Renal pelvis (tissue), 4 donors: ENCODE measurements around the gene F12. TPM values are rescaled to one million over a fixed set of nuclear protein-coding genes. Genes with fewer than 3 reads are reported as not detected.

Source experiments
- DNase-seq: peaks from one replicate; pipeline ENCODE4 v3.0.0-alpha.2; 2013
- polyA plus RNA-seq, 3 donors: library from polyadenylated mRNA; unstranded; fragments of 120-200 nt; gene quantifications; one replicate each; pipeline ENCODE4 v1.2.1, GENCODE V29; 2013; ENCODE audit not compliant: insufficient read length in 3 of 3

F12 gene
- polyA plus RNA-seq, 3 donors: 9.1 to 22.1 (median 20.7) TPM

- no peak for DNase-seq
Measured at GRCh38 chr5:177414481-177414880, 5.1 kb upstream of the F12 start.

- no peak for DNase-seq
Measured at GRCh38 chr5:177412603-177413233, 3.4 kb upstream of the F12 start.

- no peak for DNase-seq
Measured at GRCh38 chr5:177410575-177410974, 1.2 kb upstream of the F12 start.

DNA sequence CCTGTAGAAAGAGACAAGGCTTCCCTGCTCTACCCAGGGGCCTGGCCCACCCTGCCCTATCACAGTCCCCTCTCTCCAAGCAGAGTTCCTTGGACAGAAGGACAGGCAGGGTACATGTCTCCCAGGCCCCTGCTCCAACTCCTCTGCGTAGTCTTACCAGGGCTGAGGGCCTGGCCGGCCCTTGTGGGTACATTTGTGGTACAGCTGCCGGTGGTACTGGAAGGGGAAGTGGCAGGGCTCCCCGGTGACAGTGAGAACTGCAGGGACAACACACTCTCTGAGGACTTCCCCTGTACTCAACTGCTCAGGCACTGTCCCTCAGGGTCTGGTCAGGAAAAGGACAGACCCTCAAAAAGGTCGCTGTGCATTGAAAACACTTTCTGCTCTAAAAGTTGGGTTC lies 3.6 kb downstream of the F12 start:
- DNase-seq: no peak

DNA sequence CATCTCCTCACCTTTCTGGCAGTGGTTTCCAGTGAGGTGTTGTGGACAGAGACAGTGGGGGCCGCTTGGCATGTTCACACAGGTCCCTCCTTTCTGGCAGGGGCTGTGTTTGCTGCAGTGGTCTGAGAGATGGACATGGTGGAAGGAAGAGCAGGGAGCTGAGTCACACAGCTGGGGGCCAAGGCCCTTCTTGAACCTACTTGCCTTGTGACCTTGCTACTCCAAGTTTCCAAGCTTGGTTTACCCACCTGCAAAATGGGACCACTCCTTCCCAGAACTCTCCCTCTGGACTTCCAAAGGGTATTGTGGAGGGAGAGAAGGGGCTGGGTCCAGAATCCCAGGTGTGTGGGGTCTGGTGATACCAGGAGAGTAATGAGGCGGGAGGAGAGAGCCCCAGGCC lies 4.1 kb downstream of the F12 start:
- DNase-seq: no peak

GRCh38 chr5:177404641-177405179 lies 4.7 kb downstream of the F12 start:
- DNase-seq: no peak

GRCh38 chr5:177403792-177404640 lies 5.3 kb downstream of the F12 start:
- DNase-seq: peak; percentile 66

DNA sequence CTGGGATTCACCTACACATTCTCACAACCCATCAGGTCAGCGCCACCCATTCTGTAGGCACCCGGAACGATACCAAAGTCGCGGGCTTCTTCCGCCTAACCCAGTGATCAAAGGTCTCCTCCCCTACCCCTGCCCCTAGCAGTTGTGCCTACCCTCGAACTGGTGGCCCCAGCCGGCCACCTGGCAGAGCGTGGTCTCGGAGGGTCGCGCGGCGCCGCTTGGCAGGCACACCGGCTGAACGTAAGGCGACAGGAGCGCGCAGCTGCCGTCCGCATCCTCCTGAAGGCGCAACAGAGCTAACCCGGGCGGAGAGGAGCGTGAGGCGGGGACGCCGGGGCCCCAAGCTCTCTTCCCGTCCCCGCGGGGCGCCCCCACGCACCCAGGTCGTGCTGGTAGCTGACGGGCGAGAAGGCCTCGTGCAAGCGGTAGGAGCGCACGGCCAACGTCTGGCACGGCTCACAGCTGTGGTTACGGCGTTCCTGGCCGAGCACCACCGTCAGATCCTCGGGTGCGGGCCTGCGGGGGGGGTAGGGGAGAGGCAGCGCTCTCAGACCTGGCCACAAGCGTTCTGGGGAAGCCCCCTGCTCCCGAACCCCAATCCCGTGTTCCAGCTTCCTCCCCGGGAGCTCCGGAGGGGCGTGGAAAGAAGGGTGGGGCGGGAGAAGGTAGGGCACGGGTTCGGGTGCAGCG lies 6.1 kb downstream of the F12 start:
- DNase-seq: no peak

- peak; percentile 63 for DNase-seq
Measured at GRCh38 chr5:177402271-177403043, 6.9 kb downstream of the F12 start.

DNA sequence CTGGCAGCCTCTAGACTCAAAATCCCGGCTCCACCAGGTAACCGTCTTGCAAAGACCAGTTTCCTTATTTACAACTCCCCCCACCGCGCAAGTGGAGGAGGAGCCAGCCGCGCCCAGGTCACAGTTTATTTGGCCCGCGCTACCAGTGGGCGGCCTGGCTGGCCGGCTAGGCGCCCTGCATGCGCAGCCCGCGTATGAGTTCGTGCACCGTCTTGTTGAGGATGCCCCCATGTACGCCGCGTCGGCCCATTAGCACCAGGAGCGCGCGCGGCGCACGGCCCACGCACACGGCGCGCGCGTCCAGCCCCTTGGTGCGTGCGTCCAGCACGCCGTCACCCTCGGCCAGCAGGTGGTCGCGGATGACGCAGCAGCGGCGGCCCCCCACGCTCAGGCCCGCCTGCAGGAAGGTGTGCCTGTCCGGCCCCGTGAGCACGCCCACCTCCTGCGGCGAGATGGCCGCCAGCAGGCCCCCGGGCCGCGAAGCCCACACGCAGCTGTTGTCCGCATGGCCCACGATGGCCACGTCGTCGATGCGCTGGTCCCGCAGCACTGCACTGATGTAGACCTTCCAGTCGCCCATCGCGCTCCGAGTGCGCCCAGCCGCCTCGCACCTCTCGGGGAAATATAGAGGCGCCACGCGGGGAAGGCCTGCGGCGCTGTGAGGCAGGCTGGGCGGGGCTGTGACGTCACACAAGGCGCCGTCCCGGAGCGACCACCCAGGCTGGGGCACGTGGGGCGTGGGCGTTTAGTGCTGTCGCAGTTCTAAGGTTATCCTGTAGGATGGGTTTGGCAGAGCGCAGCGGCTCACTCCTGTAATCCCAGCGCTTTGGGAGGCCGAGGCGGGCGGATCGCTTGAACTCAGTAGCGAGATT lies 9.1 kb downstream of the F12 start, which contains the start of gene PFN3:
TSS of gene PFN3 (minus strand) at position 665 of the 872 bp plus-strand sequence. CDS start at position 580, 85 bp downstream.
- DNase-seq: peak; percentile 59

- no peak for DNase-seq
Measured at GRCh38 chr5:177397875-177398390, 11.4 kb downstream of the F12 start.

GRCh38 chr5:177396807-177397206 lies 12.6 kb downstream of the F12 start:
- no peak for DNase-seq

DNA sequence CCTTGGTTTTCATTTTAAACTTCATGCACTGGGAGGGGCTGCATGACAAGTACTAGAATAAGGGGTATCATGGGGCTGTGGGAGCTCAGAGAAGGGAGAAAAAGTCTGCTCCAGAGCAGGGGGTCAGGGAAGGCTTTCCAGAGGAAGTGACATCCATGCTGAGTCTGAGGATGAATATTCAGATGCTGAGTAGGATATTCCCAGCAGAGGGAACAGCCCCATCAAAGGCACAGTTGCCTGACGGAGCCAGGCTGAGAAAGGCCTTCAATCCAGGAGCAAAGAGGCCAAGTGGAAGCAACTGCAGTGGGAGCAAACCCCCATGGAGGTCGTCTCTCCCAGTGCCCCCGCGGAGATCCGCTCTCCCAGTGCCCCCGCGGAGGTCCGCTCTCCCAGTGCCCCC lies 13.3 kb downstream of the F12 start:
- DNase-seq: no peak

GRCh38 chr5:177393990-177394389 lies 15.4 kb downstream of the F12 start:
- no peak for DNase-seq

GRCh38 chr5:177393206-177393765 lies 16.1 kb downstream of the F12 start:
- no peak for DNase-seq

DNA sequence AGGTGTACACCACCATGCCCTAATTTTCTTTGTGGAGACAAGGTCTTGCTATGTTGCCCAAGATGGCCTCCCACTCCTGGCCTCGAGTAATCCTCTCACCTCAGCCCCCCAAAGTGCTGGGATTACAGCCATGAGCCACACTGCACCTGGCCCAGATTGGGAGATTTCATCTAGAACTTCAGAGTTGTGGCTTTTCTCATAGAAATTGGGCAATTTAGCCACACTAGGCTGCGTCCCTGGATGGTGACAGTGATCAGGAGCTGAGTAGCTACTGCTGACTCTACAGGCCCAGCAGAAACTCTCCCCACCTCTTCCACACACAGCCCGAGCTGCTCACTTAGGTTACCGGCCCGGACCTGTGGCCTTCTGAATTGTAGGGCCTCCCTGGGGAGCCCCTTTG lies 16.6 kb downstream of the F12 start:
- DNase-seq: no peak

DNA sequence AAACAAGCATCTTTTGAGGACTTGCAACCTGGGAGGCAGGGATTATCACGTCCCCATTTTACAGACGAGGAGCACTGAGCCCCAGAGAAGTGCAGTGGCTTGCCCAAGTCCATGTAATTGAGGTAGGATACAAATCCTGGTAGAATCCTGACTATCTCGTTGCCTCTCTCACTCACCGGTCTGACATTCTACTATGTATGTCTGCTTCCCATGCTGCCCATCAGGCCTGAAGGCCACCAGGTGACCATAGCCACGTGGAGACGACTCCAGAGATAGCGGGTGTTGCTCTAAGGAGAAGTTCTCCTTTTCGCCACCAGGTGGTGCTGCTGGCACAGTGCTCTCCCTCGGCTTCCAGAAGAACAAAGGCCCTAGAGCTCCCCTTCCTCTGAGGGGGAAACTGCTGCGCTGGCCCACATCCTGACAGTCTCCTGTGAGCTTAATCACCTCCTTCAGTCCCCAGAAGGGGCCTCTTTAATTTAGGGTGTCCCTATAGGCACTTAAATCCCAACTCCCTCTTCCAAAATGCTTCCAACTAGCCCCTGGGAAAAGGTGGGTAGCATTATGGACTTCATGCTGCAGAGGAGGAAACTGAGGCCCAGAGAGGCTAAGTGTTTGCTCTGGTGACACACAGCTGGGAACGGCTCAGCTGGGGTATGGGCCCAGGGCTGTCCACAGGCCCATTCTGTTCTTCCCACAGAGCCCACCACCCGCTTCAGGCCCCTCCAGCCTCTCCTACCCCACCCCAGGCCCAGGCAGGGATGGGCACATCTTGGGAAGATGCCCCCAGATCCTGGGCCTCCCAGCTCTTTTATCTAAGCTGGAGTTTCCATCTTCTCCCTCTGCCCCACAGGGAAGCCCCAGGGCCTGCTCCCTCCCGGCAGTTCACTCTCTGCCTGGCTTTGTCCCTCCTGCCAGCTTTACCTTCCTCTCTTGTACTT lies 18.7 kb downstream of the F12 start:
- DNase-seq: peak; percentile 88

DNA sequence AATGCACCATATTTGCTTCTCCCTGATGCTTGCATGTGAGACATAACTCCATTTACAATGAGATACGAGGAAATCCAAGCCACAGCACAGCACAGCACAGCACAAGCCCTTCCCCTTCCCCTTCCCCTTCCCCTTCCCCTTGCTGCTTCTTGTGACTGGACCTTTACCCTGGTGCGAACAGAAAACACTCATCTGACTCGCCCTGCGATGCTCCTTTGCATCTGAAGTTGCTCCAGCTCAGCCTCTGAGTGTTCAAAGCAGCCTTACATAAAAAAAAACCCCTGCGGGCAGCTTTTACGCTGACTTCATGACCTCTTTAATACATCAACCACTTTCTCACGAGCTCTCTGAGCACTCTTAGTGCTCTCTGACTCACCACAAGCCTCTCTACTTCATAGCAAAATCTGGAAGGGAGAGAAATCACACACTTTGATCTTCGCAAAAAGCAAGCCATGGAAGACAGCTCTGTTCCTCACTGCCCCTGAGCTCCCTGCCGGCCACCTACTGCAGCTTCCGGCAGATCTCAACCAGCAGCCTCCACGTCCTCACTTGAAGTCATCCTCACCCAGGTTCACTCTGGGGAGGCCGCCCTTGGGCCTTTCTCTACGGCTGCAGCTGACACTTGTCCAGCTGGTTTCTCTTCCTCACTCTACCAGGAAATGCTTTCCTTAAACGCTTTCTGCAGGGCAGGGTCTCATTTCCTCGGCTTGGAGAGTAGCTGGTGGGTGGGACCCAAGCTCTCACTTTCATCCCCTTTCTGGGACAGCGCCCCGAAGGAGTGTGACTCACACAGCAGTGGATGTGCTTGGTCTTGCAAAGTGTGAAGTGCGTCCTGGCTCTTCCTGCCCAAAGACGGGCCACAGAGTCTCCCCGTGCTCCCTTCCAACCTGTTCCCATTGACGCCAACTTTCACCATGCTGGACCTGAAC lies 19.9 kb downstream of the F12 start:
- no peak for DNase-seq
